GM10266 (cell line): ENCODE results near the gene GTF3C1.

Source experiments
- DNase-seq: peaks from one replicate; pipeline ENCODE4 v3.0.0; 2012; ENCODE audit errors: extremely low spot score
- TF ChIP-seq, protein P1 (sequence below): IDR thresholded peaks from 2 replicates; pipeline ENCODE4 v1.5.1; 2012; ENCODE audit warnings: mild to moderate bottlenecking, low read depth; ENCODE audit not compliant: control insufficient read depth, insufficient read depth; ENCODE audit errors: missing control alignments

GTF3C1 gene

GRCh38 chr16:27462846-27463682 is 86.6 kb downstream of the GTF3C1 start:
- no peak for DNase-seq
- TF ChIP-seq, protein P1, sequence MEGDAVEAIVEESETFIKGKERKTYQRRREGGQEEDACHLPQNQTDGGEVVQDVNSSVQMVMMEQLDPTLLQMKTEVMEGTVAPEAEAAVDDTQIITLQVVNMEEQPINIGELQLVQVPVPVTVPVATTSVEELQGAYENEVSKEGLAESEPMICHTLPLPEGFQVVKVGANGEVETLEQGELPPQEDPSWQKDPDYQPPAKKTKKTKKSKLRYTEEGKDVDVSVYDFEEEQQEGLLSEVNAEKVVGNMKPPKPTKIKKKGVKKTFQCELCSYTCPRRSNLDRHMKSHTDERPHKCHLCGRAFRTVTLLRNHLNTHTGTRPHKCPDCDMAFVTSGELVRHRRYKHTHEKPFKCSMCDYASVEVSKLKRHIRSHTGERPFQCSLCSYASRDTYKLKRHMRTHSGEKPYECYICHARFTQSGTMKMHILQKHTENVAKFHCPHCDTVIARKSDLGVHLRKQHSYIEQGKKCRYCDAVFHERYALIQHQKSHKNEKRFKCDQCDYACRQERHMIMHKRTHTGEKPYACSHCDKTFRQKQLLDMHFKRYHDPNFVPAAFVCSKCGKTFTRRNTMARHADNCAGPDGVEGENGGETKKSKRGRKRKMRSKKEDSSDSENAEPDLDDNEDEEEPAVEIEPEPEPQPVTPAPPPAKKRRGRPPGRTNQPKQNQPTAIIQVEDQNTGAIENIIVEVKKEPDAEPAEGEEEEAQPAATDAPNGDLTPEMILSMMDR = no peak

DNA sequence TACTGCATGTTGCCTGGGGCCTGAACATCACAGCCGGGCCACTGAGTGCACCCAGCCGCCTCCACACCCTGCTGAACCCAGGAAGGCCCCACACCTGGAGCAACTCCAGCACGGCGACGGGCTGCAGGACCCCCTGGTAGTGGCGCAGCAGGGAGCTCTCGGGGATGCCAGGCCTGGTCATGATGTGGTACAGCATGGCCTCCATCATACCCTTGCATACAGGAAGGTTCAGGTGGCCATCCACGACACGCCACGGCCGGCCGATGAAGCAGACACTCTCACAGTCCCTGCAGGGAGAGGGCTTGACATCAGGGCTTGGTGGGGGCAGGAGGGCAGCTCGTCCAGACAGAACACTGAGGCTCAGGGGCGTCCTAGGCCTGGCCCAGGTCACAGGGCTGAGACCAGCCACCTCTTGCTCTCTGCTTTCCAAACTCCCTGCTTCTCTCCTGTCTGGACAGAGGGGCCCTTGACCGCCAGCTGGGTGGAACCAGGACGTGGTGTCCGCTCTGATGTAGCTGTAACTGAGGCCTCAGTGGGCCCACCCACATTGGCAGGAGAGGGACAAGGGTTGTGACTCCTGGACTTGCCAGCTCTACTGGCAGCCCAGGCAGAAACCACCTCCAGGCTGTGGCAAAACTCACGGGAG is 87.4 kb downstream of the GTF3C1 start:
- no peak for DNase-seq
- TF ChIP-seq, protein P1 = no peak

DNA sequence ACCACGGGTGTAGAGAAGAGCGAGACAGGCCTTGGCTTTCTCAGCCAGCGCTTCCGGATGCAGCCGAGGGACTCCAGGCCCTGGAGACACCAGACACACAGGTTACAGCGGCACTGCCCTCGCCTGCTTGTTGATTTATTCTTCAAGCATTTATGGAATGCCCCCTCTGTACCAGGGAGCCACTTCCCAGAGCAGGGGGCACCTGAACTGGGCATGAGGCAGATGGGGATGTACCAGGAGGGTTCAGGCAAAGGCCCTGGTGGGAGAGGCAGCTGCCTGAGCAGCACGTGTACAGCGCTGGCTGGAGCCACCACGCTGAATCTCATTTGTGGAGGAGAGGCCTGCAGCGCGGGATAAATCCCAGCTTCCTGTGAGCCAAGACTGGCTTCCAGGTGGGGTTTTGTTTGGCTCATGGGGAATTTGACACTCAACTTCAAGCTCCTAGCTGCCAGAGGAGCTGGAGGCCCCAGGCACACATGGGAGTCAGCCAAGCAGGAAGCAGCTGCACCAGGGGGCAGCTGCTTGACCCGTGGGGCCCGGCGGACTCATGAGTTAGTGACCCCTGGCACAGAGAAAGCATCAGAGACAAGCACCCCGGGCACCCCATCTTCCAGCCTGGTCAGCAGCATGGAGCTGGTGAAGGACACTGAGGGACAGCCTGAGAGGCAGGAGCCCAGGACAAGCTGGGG is 88.1 kb downstream of the GTF3C1 start:
- TF ChIP-seq, protein P1 = no peak
- no peak for DNase-seq

GRCh38 chr16:27460663-27461482 is 88.8 kb downstream of the GTF3C1 start:
- DNase-seq = no peak
- TF ChIP-seq, protein P1 = no peak

DNA sequence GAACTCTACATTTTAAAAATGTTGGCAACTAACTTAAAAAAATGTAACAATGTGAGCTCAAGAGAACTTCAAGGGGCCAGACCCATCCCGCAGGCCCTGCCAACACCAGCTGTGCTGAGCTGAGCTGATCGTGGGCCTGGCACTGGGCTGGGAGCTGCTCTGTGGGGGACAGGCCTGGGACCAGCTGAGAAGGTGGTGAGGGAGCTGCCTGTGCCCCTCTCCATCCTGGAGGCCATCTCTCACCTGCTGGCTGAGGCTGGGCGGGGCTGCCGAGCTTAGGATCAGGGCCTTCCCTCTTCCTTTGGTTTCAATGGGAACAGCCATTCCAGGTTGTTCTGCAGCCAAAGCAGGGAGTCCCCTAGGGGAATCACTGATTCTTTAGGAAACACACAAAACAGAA is 89.5 kb downstream of the GTF3C1 start:
- DNase-seq = no peak
- TF ChIP-seq, protein P1 = no peak

DNA sequence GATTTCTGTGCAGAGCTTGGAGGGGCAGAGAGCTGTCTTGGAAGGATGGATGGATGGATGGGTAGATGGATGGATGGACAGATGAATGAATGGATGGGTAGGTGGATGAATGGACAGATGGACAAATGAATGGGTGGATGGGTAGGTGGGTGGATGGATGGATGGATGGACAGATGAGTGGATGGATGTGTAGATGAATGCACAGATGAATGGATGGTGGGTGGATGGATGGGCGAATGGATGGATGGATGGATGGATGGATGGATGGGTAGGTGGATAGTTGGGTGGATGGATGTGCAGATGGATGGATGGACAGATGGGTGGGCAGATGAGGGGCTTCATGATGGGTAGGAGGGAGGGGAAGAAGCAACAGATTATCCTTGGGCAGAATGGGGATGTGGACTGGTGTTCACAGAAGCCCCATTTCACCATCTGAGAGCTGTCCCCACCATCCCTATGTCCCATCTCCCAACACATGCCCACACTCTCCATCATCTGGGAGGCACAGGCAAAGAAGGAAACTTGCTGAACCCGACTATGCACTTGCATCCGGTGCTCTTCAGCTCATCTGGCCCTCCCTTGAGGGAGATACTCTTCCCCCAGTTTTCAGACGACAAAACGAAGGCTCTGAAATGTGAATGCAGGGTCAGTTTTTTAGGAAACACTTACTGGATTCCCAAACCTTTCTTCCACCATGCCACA is 90.6 kb downstream of the GTF3C1 start:
- no peak for DNase-seq
- TF ChIP-seq, protein P1 = no peak
